ENCODE results near the gene ORAI2.
A peak's percentile ranks its signal among the peaks of the same experiment; 100 is the strongest.

Gene ORAI2

DNA sequence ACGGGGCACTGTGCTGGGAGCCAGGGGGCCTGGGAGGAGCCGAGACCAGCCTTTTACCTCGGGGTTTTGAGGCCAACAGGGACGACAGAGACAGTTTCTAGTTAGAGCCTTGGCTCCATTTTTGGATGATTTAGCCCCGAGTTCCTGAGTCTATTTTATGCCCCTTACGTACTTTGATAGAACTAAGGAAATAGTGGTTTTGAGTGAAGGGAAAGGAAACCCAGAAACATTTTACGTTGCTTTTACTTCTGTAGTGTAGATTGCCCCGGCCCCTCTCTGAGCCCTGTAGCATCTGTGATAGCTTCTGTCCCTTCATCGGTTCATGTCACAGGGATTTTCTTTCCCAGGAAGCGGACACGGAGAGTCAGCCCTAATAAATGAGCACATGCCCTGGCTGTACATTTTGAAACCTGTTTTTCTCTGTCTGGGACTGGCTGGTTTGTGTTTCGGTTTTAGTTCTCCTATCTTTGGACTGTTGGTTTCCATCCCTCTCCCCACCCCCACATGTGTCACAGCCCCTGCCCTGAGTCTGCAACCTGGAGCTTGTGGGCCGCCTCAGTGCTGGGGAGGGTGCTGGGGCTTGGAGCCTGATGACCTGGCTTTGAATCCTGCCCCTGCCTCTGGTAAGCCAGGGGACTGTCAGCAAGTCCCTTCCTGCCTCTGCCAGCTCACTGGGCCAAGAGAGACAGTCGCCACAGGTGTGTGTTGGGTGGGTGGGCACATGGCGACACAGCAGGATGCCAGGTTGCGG, 6.9 kb upstream of the ORAI2 start:
- H3K27ac ChIP-seq = peak overlapping the region; percentile 90
- peaks cover 40% of the 10 kb centered on the region for H3K36me3 ChIP-seq
- TF ChIP-seq, protein P1, sequence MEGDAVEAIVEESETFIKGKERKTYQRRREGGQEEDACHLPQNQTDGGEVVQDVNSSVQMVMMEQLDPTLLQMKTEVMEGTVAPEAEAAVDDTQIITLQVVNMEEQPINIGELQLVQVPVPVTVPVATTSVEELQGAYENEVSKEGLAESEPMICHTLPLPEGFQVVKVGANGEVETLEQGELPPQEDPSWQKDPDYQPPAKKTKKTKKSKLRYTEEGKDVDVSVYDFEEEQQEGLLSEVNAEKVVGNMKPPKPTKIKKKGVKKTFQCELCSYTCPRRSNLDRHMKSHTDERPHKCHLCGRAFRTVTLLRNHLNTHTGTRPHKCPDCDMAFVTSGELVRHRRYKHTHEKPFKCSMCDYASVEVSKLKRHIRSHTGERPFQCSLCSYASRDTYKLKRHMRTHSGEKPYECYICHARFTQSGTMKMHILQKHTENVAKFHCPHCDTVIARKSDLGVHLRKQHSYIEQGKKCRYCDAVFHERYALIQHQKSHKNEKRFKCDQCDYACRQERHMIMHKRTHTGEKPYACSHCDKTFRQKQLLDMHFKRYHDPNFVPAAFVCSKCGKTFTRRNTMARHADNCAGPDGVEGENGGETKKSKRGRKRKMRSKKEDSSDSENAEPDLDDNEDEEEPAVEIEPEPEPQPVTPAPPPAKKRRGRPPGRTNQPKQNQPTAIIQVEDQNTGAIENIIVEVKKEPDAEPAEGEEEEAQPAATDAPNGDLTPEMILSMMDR (IDR thresholded peaks at IDR 0.05; ENCODE audit: low read depth, low read length) = no peak
- no peaks in the 10 kb centered on the region for H3K9me3 ChIP-seq (ENCODE audit: severe bottlenecking)
- H3K4me3 ChIP-seq (ENCODE audit: low read depth, low read length) = no peak overlapping the region
- H3K27me3 ChIP-seq (ENCODE audit: insufficient read depth, low read depth, severe bottlenecking) = no peaks in the 10 kb centered on the region
- DNase-seq = no peak

DNA sequence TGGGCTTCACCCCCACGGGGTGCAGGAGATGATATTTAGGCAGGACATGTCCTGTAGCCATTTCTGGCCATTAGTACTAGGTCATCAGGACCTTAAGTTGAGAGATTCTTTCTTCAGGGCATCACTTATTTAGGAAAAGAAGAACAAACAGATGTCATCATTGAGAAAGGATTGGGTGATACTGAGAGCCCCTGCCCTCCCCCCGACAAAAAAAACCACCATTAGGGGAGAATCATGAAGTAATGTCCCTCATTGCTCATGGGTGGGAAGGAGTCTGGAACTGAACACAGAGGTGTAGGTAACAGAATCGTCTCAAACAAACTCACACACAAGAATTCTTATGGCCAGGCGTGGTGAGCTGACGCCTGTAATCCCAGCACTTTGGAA, 6.4 kb upstream of the ORAI2 start:
- TF ChIP-seq, protein P1 (IDR thresholded peaks at IDR 0.05; ENCODE audit: low read depth, low read length) = no peak
- H3K36me3 ChIP-seq = peaks cover 37% of the 10 kb centered on the region
- peak overlapping the region; percentile 90 for H3K27ac ChIP-seq
- H3K4me3 ChIP-seq (ENCODE audit: low read depth, low read length) = no peak overlapping the region
- H3K27me3 ChIP-seq (ENCODE audit: insufficient read depth, low read depth, severe bottlenecking) = no peaks in the 10 kb centered on the region
- H3K9me3 ChIP-seq (ENCODE audit: severe bottlenecking) = no peaks in the 10 kb centered on the region
- no peak for DNase-seq

DNA sequence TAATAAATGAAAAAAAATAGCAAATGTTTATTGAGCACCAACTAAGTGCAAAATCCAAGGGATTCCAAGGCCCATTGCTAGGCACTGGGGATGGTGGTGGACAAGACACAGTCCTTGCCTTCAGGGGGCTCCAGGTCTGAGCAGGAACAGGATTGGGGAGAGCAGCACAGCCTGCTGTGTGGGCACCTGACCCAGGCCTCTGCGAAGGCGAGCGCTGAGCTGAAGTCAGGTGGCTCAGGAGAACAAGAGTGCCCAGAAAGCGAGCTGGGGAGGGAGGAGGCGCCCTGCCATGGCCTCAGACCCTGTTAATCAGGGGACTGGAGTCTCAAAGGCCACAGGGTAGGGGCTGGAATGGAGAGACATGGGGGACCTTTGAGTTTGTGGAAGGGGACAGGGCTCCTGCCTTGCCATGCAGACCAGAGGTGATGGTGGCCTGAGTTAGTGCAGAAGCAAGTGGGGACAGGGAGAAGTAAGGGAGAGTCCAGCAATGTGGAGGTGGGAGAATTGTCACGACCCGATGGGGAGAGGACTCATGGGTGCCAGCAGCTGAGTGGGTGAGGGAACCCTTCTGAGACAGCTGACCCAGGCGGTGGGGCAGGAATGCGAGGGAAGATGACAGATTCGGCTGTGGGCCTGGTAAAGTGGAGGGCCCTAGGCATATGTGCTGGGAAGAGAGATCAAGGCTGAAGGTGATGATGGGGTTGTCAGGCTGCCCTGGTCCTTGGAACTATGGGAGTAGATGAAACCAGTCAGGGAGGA, 4.1 kb upstream of the ORAI2 start:
- H3K9me3 ChIP-seq (ENCODE audit: severe bottlenecking) = no peaks in the 10 kb centered on the region
- TF ChIP-seq, protein P1 (IDR thresholded peaks at IDR 0.05; ENCODE audit: low read depth, low read length) = no peak
- peaks cover 34% of the 10 kb centered on the region for H3K36me3 ChIP-seq
- no peaks in the 10 kb centered on the region for H3K27me3 ChIP-seq (ENCODE audit: insufficient read depth, low read depth, severe bottlenecking)
- H3K27ac ChIP-seq = no peak overlapping the region
- DNase-seq = no peak
- H3K4me3 ChIP-seq (ENCODE audit: low read depth, low read length) = no peak overlapping the region

DNA sequence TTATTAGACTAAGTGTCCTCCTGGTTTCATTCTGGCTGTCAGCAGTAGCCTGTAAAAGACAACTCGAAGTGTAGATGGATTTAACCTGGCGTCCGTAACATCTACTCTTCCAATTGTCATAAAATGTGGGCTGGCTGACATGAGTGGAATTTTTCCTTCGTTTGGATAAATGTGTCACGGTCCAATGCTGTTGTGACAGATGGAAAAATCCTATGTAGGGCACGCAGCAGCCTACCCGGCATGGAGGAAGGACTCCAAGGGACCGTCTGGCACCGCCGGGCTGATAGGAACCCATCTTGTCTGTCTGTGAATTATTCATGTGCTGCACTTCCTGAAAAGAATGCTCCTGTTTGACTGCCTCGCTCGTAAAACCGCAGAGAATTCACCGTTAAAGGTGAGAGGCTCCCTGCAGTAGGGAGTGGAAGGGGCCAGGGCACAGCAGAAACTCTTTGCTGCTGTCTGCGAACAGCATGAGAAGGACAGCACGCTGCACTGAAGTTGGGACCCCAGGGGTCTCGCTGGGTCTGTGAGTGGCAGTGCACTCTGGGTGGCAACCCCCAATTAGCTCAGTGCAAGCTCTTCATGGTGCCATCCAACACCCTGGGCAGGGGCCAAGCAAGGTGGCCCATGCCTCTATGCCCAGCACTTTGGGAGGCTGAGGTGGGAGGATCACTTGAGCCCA, 1.6 kb upstream of the ORAI2 start:
- TF ChIP-seq, protein P1 (IDR thresholded peaks at IDR 0.05; ENCODE audit: low read depth, low read length) = no peak
- peak overlapping the region; percentile 17 for H3K4me3 ChIP-seq (ENCODE audit: low read depth, low read length)
- H3K27ac ChIP-seq = peak overlapping the region; percentile 82
- no peaks in the 10 kb centered on the region for H3K9me3 ChIP-seq (ENCODE audit: severe bottlenecking)
- H3K27me3 ChIP-seq (ENCODE audit: insufficient read depth, low read depth, severe bottlenecking) = no peaks in the 10 kb centered on the region
- H3K36me3 ChIP-seq = peaks cover 24% of the 10 kb centered on the region
- DNase-seq = peak; percentile 53

DNA sequence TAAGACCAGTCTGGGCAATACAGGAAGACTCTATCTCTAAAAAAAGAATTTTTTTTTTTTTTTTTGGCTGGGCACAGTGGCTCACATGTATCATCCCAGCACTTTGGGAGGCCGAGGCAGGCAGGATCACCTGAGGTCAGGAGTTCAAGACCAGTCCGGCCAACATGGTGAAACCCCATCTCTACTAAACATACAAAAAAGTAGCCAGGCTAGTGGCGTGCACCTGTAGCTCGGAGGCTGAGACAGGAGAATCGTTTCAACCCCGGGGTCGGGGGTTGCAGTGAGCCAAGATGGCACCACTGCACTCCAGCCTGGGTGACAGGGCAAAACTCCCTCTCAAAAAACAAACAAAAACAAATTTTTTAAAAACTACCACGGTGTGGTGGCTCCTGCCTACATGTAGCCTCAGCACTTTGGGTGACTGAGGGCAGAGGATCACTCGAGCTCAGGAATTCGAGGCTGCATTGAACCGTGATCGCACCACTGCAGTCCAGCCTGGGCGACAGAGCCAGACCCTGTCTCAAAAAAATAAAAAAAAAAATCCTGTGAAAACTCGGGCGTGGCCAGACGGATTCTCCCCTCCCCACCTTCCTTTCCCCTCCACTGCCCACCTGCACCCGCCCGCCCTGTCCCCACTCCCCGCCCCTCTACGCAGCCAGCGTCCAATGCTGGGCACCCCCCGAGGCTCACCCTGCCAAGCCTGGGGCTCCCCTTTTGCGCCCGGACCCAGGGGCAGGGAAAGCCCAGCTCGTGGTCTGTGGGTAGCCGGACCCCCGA, 745 bp upstream of the ORAI2 start:
- peak; percentile 39 for DNase-seq
- peak overlapping the region; percentile 82 for H3K27ac ChIP-seq
- TF ChIP-seq, protein P1 (IDR thresholded peaks at IDR 0.05; ENCODE audit: low read depth, low read length) = no peak

More for the DNA sequence above, 745 bp upstream of the ORAI2 start:
- Histone ChIP-seq H3K4me3 (ENCODE audit: low read depth, low read length) (peak overlapping the region; percentile 62), H3K27me3 (ENCODE audit: insufficient read depth, low read depth, severe bottlenecking) (no peaks in the 10 kb centered on the region), H3K36me3 (peaks cover 15% of the 10 kb centered on the region), H3K9me3 (ENCODE audit: severe bottlenecking) (no peaks in the 10 kb centered on the region)
